Esophagus (tissue), 2 donors: ENCODE results near the gene CEMIP. TPM values are rescaled to one million over a fixed set of nuclear protein-coding genes. Genes with fewer than 3 reads are reported as not detected.

Experiments used
- H3K27ac ChIP-seq, 2 donors: one replicate each; pipeline ENCODE4 v1.5.1; 2013; ENCODE audit warnings: low read depth in 2 of 2, mild to moderate bottlenecking in 2 of 2, inconsistent platforms in 1 of 2, low read length in 1 of 2, moderate library complexity in 1 of 2
- H3K27me3 ChIP-seq, 2 donors: one replicate each; pipeline ENCODE4 v1.6.1; 2013; ENCODE audit warnings: low read length in 2 of 2, control low read depth in 1 of 2, mild to moderate bottlenecking in 1 of 2; ENCODE audit not compliant: insufficient read depth in 2 of 2, control insufficient read depth in 1 of 2
- H3K36me3 ChIP-seq, 2 donors: one replicate each; pipeline ENCODE4 v1.6.1; 2013; ENCODE audit warnings: low read length in 1 of 2; ENCODE audit not compliant: control insufficient read depth in 2 of 2, insufficient read depth in 2 of 2
- H3K4me1 ChIP-seq, 2 donors: one replicate each; pipeline ENCODE4 v1.6.1; 2013; ENCODE audit warnings: low read length in 1 of 2; ENCODE audit not compliant: control insufficient read depth in 2 of 2, insufficient read depth in 2 of 2
- H3K4me3 ChIP-seq, 2 donors: one replicate each; pipeline ENCODE4 v1.5.1; 2013; ENCODE audit warnings: low read length in 2 of 2, mild to moderate bottlenecking in 2 of 2, low read depth in 1 of 2, moderate library complexity in 1 of 2
- H3K9me3 ChIP-seq, 2 donors: one replicate each; pipeline ENCODE4 v1.6.1; 2013; ENCODE audit warnings: mild to moderate bottlenecking in 2 of 2, low read depth in 1 of 2, low read length in 1 of 2, moderate library complexity in 1 of 2; ENCODE audit not compliant: control insufficient read depth in 2 of 2, insufficient read depth in 1 of 2
- WGBS, 2 donors: extraction: QIAGEN DNeasy Blood & Tissue Kit; methylation state at CpG; one replicate each; pipeline ENCODE4 v1.1.7; 2013; 5-methylcytosine and 5-hydroxymethylcytosine counted together
- polyA plus RNA-seq, 2 donors: library from polyadenylated mRNA; stranded (reverse); fragments of 200-250 nt; gene quantifications; one replicate each; pipeline ENCODE4 v1.2.3, GENCODE V29; 2013
- donor health status: healthy with polysubstance abuse.
- donor health status: Bipolar disorder and iron deficiency.

Gene CEMIP
- polyA plus RNA-seq, 2 donors, result 2.0 to 2.2 TPM

DNA sequence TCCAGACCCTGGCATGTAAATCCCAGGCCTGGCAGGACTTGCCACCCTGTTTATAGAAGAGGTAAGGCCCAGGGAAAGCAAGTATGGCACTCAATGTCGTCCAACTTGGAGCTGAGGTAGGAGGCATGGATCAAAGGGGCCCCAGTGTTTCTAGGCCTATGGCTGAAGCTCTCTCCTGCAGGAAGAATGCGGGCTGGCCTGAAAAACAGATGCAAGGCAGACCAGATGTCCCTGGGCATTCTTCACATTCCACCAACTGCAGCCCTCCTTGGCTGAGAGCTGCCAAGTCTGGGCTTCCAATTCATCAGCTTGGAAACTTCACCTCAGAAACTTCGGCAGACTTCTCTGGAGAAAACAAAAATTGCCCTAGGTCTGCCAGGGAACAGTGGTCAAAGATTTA, 188.3 kb downstream of the CEMIP start:
- no peaks in the 10 kb centered on the region for H3K27me3 ChIP-seq
- no peaks in the 10 kb centered on the region for H3K9me3 ChIP-seq
- 63 to 69% methylated on average over 3 of the region's 3 CpGs for WGBS, 2 donors
- H3K36me3 ChIP-seq, result peaks cover 5 to 15% of the 10 kb centered on the region in 2 donors
- H3K4me1 ChIP-seq, result no peaks in the 10 kb centered on the region
- no peak overlapping the region for H3K4me3 ChIP-seq
- no peak overlapping the region for H3K27ac ChIP-seq

DNA sequence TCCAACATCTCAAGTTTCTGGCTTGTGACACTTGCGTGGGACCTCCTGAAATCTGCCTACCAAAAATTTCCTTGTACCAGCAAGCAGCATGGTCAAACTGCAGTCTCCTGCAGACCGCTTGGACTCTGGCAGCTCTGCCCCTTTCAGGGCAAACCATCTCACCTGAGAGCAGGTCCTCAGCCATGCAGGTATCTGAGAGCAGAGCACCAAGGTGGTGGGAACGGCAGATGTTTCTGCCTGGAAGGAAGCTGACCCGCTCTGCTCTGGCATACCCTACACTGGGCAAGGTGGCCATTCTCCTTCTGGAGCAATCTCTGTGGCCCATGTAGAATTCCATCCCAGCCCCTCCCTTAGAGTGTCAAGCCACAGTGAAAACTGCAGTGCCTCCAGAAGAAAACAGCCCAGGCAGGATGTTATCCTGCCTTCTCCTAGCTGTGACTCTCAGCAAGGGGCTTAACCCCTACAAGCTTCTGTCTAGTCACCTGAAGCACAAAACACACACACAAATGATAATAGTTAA, 188.9 kb downstream of the CEMIP start:
- Histone ChIP-seq H3K4me1 (no peaks in the 10 kb centered on the region), H3K27ac (no peak overlapping the region), H3K4me3 (no peak overlapping the region), H3K9me3 (no peaks in the 10 kb centered on the region), H3K36me3 (peaks cover 5 to 15% of the 10 kb centered on the region in 2 donors), H3K27me3 (no peaks in the 10 kb centered on the region)
- 98% methylated on average over 4 of the region's 4 CpGs for WGBS, 2 donors

DNA sequence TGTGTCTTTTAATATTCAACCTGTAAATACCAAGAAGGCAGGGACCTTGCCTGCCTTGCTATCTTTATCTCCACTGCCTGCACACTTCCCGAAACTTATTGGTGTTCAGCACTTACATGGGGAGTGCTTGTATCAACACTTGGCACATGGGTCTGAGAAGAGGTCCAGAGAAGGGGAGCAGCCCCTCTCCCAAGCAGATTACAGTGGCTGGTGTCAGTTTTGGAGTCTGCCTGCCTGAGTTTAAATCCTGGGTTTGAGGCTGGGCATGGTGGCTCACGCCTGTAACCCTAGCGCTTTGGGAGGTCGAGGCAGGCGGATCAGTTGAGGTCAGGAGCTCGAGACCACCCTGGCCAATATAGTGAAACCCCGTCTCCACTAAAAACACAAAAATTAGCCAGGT, 190.1 kb downstream of the CEMIP start:
- Histone ChIP-seq H3K36me3 (peaks cover 5 to 15% of the 10 kb centered on the region in 2 donors), H3K27me3 (no peaks in the 10 kb centered on the region), H3K4me1 (no peaks in the 10 kb centered on the region), H3K27ac (no peak overlapping the region), H3K4me3 (no peak overlapping the region), H3K9me3 (no peaks in the 10 kb centered on the region)
- 97% methylated on average over 7 of the region's 7 CpGs for WGBS, 2 donors

DNA sequence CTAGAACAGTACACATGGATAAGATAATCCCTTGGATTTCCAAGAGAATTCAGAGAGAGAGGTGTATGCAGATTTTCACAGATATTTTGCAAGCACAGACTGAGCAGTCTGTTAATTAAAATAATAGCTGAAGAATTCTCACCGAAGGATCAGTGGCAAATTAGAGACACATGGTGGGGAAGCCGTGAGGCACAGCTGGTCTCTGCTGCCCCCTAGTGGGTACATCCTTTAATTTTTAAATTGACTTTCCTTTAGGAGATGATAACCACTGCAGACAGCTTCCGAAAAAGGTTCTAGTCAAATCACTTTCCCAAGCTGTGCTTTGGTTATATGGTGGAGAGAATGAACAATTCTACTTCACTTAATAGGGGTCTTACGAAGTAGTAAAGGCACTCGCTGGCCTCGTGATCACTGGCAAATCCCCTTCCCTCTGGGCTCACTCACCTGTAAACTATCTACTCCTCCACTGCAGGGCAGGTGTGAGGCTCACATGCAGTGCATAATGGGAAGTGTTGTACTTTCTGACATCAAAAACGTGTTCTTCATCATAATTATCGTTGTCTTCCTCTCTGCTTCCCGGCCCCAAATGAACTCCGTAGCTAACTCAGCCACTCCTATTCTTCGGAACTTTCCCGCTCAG, 191.0 kb downstream of the CEMIP start:
- H3K27me3 ChIP-seq, result no peaks in the 10 kb centered on the region
- no peaks in the 10 kb centered on the region for H3K4me1 ChIP-seq
- peaks cover 5 to 15% of the 10 kb centered on the region in 2 donors for H3K36me3 ChIP-seq
- no peak overlapping the region for H3K27ac ChIP-seq
- H3K9me3 ChIP-seq, result no peaks in the 10 kb centered on the region
- H3K4me3 ChIP-seq, result no peak overlapping the region
- WGBS, 2 donors, result 49 to 52% methylated on average over 12 of the region's 12 CpGs

DNA sequence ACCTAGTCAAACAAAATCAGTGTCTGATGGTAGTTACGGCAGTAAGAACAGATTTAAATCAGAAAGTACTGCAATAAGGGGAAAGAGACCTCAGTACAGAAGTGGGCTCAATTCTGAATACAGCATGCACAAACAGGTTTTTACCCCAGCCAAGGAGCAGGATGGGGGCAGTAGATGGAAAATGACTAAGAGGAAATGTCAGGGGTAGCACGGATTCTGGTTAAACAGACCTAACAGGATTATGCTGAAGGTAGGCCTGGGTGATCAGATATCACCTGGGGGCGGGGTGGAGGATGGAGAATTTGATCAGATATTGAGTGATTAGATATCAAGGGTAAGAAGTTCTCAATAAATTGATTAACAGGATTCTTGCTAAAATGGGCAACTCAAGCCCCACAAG, 191.5 kb downstream of the CEMIP start:
- Histone ChIP-seq H3K4me3 (no peak overlapping the region), H3K4me1 (no peaks in the 10 kb centered on the region), H3K36me3 (peaks cover 5 to 15% of the 10 kb centered on the region in 2 donors), H3K27me3 (no peaks in the 10 kb centered on the region), H3K9me3 (no peaks in the 10 kb centered on the region), H3K27ac (no peak overlapping the region)
- 76% methylated on average over 3 of the region's 3 CpGs for WGBS, 2 donors

DNA sequence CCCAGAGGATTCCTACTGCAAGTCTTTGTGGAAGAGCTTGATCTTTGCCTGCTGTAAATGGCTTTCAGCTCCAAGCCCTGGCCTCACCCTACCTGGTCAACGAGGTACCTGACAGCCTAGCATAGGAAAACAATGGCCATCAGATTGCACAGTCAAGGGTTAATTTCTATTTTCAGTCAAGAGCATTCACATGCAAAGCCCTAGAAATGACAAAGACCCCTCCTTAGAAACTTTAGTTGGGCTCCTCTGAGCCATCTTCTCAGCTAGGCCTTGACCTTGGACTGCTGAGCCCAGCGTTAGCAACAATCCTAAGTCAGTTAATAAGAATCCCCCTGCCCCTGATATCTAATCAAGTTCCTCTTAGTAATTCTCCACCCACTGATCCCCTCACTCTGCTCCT, 192.0 kb downstream of the CEMIP start:
- Histone ChIP-seq H3K36me3 (peaks cover 5 to 16% of the 10 kb centered on the region in 2 donors), H3K27ac (no peak overlapping the region), H3K4me3 (no peak overlapping the region), H3K4me1 (no peaks in the 10 kb centered on the region), H3K27me3 (no peaks in the 10 kb centered on the region), H3K9me3 (no peaks in the 10 kb centered on the region)
- WGBS, 2 donors, result 77 to 84% methylated on average over 2 of the region's 2 CpGs

DNA sequence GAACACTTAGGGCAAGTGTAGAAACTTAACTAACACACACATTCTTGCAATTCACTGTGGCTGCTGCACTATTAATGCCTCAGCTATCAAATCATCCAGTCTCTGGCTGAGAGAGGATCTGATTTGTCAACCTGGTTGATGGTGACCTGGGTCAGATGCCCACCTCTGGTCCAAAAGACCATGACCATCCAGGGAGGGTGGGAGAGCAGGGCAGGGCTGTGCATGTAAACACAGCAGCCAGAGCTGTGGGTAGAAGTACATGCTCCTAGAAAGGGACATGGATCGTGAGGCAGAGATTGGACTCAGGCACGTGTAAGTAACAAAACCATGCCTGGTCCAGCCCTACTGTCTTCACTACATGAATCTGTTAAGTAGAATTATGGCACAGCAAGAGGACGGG, 193.1 kb downstream of the CEMIP start:
- WGBS, 2 donors, result 88 to 90% methylated on average over 3 of the region's 3 CpGs

DNA sequence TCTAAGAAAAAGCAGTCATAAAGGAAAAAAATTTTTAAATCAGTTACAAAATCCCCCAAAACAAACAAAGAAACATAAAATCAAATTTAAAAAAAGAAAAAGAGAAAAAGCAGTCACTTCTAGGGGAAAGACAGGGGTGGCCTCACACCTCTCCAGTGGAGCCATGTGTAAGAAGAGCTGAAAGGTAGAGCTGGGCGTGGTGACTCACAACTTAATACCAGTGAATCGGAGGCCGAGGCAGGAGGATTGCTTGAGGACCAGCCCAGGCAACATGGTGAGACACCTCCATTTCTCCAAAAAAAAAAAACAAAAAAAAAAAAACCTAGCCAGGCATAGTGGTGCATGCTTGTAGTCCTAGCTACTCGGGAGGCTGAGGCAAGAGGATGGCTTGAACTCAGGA, 195.7 kb downstream of the CEMIP start:
- peaks cover 0 to 2% of the 10 kb centered on the region in 2 donors for H3K4me1 ChIP-seq
- WGBS, 2 donors, result 91 to 93% methylated on average over 4 of the region's 4 CpGs

More for the DNA sequence above, 193.1 kb downstream of the CEMIP start:
- Histone ChIP-seq H3K9me3 (no peaks in the 10 kb centered on the region), H3K27ac (no peak overlapping the region), H3K4me3 (no peak overlapping the region), H3K4me1 (no peaks in the 10 kb centered on the region), H3K27me3 (no peaks in the 10 kb centered on the region), H3K36me3 (peaks cover 5 to 15% of the 10 kb centered on the region in 2 donors)

DNA sequence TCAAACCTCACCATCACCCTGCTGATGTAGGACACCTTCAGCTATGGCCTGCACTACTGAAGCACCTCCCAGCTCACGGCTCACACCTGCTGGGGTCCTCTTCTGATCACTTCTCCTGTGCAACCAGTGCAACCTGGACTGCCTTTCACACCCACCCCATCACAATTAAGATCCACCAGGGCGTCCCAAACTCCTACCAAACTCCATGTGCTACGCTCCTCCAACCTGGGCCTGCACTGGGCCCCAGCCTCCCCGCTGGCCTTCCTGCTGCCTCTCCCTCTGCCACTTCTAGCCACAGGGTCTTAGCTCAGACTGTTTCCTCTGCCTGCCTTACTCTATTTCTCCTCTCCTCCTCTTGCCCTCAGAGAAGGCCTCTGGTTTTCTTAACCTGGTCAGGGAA, 197.7 kb downstream of the CEMIP start:
- Histone ChIP-seq H3K36me3 (peaks cover 2 to 7% of the 10 kb centered on the region in 2 donors), H3K4me3 (no peak overlapping the region), H3K4me1 (peaks cover 0 to 2% of the 10 kb centered on the region in 2 donors), H3K27me3 (no peaks in the 10 kb centered on the region), H3K27ac (no peak overlapping the region), H3K9me3 (no peaks in the 10 kb centered on the region)
- 93 to 97% methylated on average over 4 of the region's 4 CpGs for WGBS, 2 donors

More for the DNA sequence above, 195.7 kb downstream of the CEMIP start:
- Histone ChIP-seq H3K27me3 (no peaks in the 10 kb centered on the region), H3K4me3 (no peak overlapping the region), H3K36me3 (peaks cover 2 to 5% of the 10 kb centered on the region in 2 donors), H3K9me3 (no peaks in the 10 kb centered on the region), H3K27ac (no peak overlapping the region)

DNA sequence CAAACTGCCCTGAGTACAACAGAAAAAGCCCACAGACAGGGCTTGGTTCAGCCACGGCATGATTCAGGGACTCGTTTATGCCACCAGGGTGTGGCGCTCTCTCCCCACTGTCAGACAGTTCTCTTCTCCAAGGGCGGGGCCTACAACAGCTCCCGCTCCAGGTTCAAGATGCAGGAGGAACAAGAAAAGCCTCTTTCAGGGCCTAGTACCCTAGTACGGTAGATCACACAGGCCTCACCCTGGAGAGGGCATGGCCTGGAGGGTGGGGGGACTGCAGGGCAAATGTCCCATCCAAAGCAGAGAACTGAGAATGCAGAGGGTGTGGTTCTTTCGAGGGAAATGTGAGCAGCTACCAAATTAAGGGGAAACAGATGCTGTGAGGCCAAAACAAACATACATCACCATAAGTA, 198.5 kb downstream of the CEMIP start:
- Histone ChIP-seq H3K4me1 (peaks cover 0 to 2% of the 10 kb centered on the region in 2 donors), H3K36me3 (peaks cover 2 to 7% of the 10 kb centered on the region in 2 donors), H3K9me3 (no peaks in the 10 kb centered on the region), H3K27me3 (no peaks in the 10 kb centered on the region), H3K27ac (no peak overlapping the region), H3K4me3 (no peak overlapping the region)
- 32 to 35% methylated on average over 7 of the region's 7 CpGs for WGBS, 2 donors
